ENCODE results near the gene WDR26.
"Not testable (repeated sequence)": the region's sequence is repeated elsewhere in the genome, so short reads cannot be mapped to it uniquely, and the experiment has no call there.

WDR26 gene

GRCh38 chr1:224434691-224435317, at the start of gene WDR26:
TSS of gene WDR26 (minus strand) at chr1:224434797.
- DNase-seq (ENCODE audit: low spot score): peak; percentile 91

GRCh38 chr1:224483206-224483605, 48.6 kb upstream of the WDR26 start:
- DNase-seq (ENCODE audit: low spot score): not testable (repeated sequence)

GRCh38 chr1:224482619-224483018, 48.0 kb upstream of the WDR26 start:
- DNase-seq (ENCODE audit: low spot score): no peak

GRCh38 chr1:224481601-224482000, 47.0 kb upstream of the WDR26 start:
- no peak for DNase-seq (ENCODE audit: low spot score)

GRCh38 chr1:224480888-224481459, 46.4 kb upstream of the WDR26 start:
- not testable (repeated sequence) for DNase-seq (ENCODE audit: low spot score)

GRCh38 chr1:224480200-224480599, 45.6 kb upstream of the WDR26 start:
- DNase-seq (ENCODE audit: low spot score): not testable (repeated sequence)

- no peak for DNase-seq (ENCODE audit: low spot score)
Observed at GRCh38 chr1:224472806-224473205, 38.2 kb upstream of the WDR26 start.

GRCh38 chr1:224466154-224466553, 31.6 kb upstream of the WDR26 start:
- DNase-seq (ENCODE audit: low spot score): no peak

GRCh38 chr1:224459966-224460365, 25.4 kb upstream of the WDR26 start:
- no peak for DNase-seq (ENCODE audit: low spot score)

GRCh38 chr1:224458996-224459395, 24.4 kb upstream of the WDR26 start:
- DNase-seq (ENCODE audit: low spot score): no peak

- DNase-seq (ENCODE audit: low spot score): no peak
Observed at GRCh38 chr1:224458296-224458695, 23.7 kb upstream of the WDR26 start.

- no peak for DNase-seq (ENCODE audit: low spot score)
Observed at GRCh38 chr1:224457782-224458144, 23.2 kb upstream of the WDR26 start.

- no peak for DNase-seq (ENCODE audit: low spot score)
Observed at GRCh38 chr1:224456637-224456953, 22.0 kb upstream of the WDR26 start.

GRCh38 chr1:224454402-224455055, 19.9 kb upstream of the WDR26 start:
- DNase-seq (ENCODE audit: low spot score): no peak

- no peak for DNase-seq (ENCODE audit: low spot score)
Observed at GRCh38 chr1:224450561-224451350, 16.2 kb upstream of the WDR26 start.

GRCh38 chr1:224450159-224450558, 15.6 kb upstream of the WDR26 start:
- no peak for DNase-seq (ENCODE audit: low spot score)

GRCh38 chr1:224448453-224449017, 13.9 kb upstream of the WDR26 start:
- DNase-seq (ENCODE audit: low spot score): no peak

GRCh38 chr1:224447971-224448370, 13.4 kb upstream of the WDR26 start:
- DNase-seq (ENCODE audit: low spot score): no peak

GRCh38 chr1:224447251-224447650, 12.7 kb upstream of the WDR26 start:
- no peak for DNase-seq (ENCODE audit: low spot score)

- DNase-seq (ENCODE audit: low spot score): no peak
Observed at GRCh38 chr1:224438989-224439388, 4.4 kb upstream of the WDR26 start.

GRCh38 chr1:224435999-224436398, 1.4 kb upstream of the WDR26 start:
- DNase-seq (ENCODE audit: low spot score): no peak

GRCh38 chr1:224435318-224435763, 744 bp upstream of the WDR26 start:
- DNase-seq (ENCODE audit: low spot score): peak; percentile 75
